PC-9 (cell line): ENCODE results near the gene ZSWIM1. TPM values are rescaled to one million over a fixed set of nuclear protein-coding genes. Genes with fewer than 3 reads are reported as not detected.

Experiments
- BruUV-seq: library from RNA; stranded (reverse); fragments of 400-500 nt; replicated peaks from 2 replicates; lab custom pipeline; 2021; lab: Mats Ljungman, UMichigan
- CTCF ChIA-PET: fragments of 300-600 bp; sonication (Branson Sonifier 250); formaldehyde crosslinking; loops from one replicate; lab custom pipeline; 2022; ENCODE audit warnings: antibody characterized with exemption; lab: Charles Lee
- POLR2A ChIA-PET: fragments of 300-600 bp; sonication (Branson Sonifier 250); formaldehyde crosslinking; loops from one replicate; lab custom pipeline; 2022; ENCODE audit warnings: antibody characterized with exemption; ENCODE audit not compliant: unreplicated experiment; lab: Charles Lee
- DNase-seq, 2 experiments: peaks; one replicate each; pipeline versions ENCODE4 v3.0.0 to v3.0.0-alpha.2; 2015 to 2022; ENCODE audit warnings: mixed read lengths in 1 of 2
- H2AFZ ChIP-seq: fragments of 200-600 bp; sonication (generic); 2 replicates; pipeline ENCODE4 v1.8.1; 2017; ENCODE audit warnings: antibody characterized with exemption
- H3F3A ChIP-seq: fragments of 200-600 bp; sonication (generic); 2 replicates; pipeline ENCODE4 v1.8.1; 2017; ENCODE audit warnings: antibody characterized with exemption, mild to moderate bottlenecking, low read depth; ENCODE audit not compliant: insufficient read depth
- H3K27ac ChIP-seq: fragments of 200-600 bp; sonication (generic); 2 replicates; pipeline ENCODE4 v1.6.1; 2016; ENCODE audit warnings: mixed run types
- H3K27me3 ChIP-seq: fragments of 200-600 bp; sonication (generic); 2 replicates; pipeline ENCODE4 v1.6.1; 2016; ENCODE audit warnings: low read depth, mixed run types; ENCODE audit not compliant: insufficient read depth
- H3K36me3 ChIP-seq: fragments of 200-600 bp; sonication (generic); 2 replicates; pipeline ENCODE4 v1.6.1; 2016; ENCODE audit warnings: low read depth, mixed run types
- H3K4me1 ChIP-seq: fragments of 200-600 bp; sonication (generic); replicated peaks from 2 replicates; pipeline ENCODE4 v1.6.1; 2016; ENCODE audit warnings: mixed run types; ENCODE audit not compliant: insufficient read depth
- H3K4me2 ChIP-seq: fragments of 200-600 bp; sonication (generic); 2 replicates; pipeline ENCODE4 v1.6.1; 2017; ENCODE audit warnings: mixed run types
- H3K4me3 ChIP-seq: fragments of 200-600 bp; sonication (generic); 2 replicates; pipeline ENCODE4 v1.6.1; 2016; ENCODE audit warnings: mixed run types
- H3K79me2 ChIP-seq: fragments of 200-600 bp; sonication (generic); 2 replicates; pipeline ENCODE4 v1.6.1; 2017; ENCODE audit warnings: low read depth, mixed run types
- H3K9me2 ChIP-seq: fragments of 200-600 bp; sonication (generic); 2 replicates; pipeline ENCODE4 v1.8.1; 2017; ENCODE audit warnings: mild to moderate bottlenecking; ENCODE audit not compliant: insufficient read depth
- H3K9me3 ChIP-seq: fragments of 200-600 bp; sonication (generic); 2 replicates; pipeline ENCODE4 v1.8.1; 2016; ENCODE audit warnings: low read depth; ENCODE audit not compliant: insufficient read depth
- H4K20me1 ChIP-seq: fragments of 200-600 bp; sonication (generic); 2 replicates; pipeline ENCODE4 v1.8.1; 2017; ENCODE audit not compliant: insufficient read depth
- EZH2 ChIP-seq: fragments of 200-600 bp; sonication (generic); IDR thresholded peaks from 2 replicates; pipeline ENCODE4 v1.8.0; 2017; ENCODE audit warnings: antibody characterized with exemption, low read depth
- intact Hi-C: fragments of 100-400 bp; cut with micrococcal nuclease; formaldehyde crosslinking; loops from one replicate; pipeline ENCODE4 v1.10.0; 2022; ENCODE audit not compliant: unreplicated experiment
- total RNA-seq: library from RNA; stranded (reverse); gene quantifications from 2 replicates; pipeline ENCODE4 v1.2.3, GENCODE V29; 2021
- TF ChIP-seq, protein P1 (sequence below): fragments of 200-600 bp; sonication (generic); conservative IDR thresholded peaks from 2 replicates; pipeline ENCODE4 v1.6.1; 2017; ENCODE audit warnings: mixed run types, antibody characterized with exemption, mild to moderate bottlenecking, moderate library complexity

The ZSWIM1 gene
- total RNA-seq, 1 experiment from 2014 or later = 13.2 TPM

DNA sequence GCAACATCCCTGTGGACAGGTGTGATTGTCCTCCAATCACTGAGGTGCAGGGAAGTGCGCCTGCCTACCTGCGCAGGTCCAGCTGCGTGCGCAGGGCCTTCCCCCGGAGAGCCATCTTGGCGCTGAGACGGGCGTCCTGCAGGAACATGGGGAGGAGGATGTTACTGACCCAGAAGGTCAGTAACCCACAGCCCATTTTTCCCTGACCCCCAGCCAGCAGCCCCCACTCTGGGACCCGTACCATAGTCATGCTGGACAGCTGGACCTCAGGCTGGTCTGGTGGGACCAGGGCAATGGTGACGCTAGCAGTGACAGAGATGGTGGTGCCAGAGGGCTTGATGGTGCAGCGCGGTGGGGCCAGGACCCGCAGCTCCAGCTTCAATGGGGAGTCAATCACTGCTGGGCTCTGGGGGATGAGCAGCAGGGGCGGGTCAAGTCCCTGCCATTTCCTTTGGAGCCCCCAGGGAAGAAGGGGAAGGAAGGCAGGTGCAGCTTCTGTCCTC is 21.2 kb downstream of the ZSWIM1 start:
- TF ChIP-seq, protein P1, sequence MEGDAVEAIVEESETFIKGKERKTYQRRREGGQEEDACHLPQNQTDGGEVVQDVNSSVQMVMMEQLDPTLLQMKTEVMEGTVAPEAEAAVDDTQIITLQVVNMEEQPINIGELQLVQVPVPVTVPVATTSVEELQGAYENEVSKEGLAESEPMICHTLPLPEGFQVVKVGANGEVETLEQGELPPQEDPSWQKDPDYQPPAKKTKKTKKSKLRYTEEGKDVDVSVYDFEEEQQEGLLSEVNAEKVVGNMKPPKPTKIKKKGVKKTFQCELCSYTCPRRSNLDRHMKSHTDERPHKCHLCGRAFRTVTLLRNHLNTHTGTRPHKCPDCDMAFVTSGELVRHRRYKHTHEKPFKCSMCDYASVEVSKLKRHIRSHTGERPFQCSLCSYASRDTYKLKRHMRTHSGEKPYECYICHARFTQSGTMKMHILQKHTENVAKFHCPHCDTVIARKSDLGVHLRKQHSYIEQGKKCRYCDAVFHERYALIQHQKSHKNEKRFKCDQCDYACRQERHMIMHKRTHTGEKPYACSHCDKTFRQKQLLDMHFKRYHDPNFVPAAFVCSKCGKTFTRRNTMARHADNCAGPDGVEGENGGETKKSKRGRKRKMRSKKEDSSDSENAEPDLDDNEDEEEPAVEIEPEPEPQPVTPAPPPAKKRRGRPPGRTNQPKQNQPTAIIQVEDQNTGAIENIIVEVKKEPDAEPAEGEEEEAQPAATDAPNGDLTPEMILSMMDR = no peak
- no peak for TF ChIP-seq EZH2
- no TSS peak for BruUV-seq
- ChIA-PET CTCF (no interaction called here), POLR2A (no interaction called here)
- no peak overlapping the region for H2AFZ ChIP-seq
- intact Hi-C loops = no loop called here
- H3K9me2 ChIP-seq = no peaks in the 10 kb centered on the region
- no peaks in the 10 kb centered on the region for H3K9me3 ChIP-seq
- H3K79me2 ChIP-seq = no peaks in the 10 kb centered on the region
- H3K36me3 ChIP-seq = peaks cover 17% of the 10 kb centered on the region
- H3K27ac ChIP-seq = no peak overlapping the region
- H3K27me3 ChIP-seq = no peaks in the 10 kb centered on the region
- H3F3A ChIP-seq = peaks cover 48% of the 10 kb centered on the region
- no peak for DNase-seq
- peaks cover 9% of the 10 kb centered on the region for H4K20me1 ChIP-seq
- H3K4me2 ChIP-seq = no peak overlapping the region
- peaks cover 18% of the 10 kb centered on the region for H3K4me1 ChIP-seq
- H3K4me3 ChIP-seq = no peak overlapping the region

- TF ChIP-seq EZH2 = no peak
- TF ChIP-seq, protein P1 = no peak
- no peaks in the 10 kb centered on the region for H3K9me3 ChIP-seq
- peak overlapping the region; percentile 49 for H3K4me2 ChIP-seq
- H3K79me2 ChIP-seq = peaks cover 6% of the 10 kb centered on the region; the same call in 1 of the 2 replicates
- peaks cover 19% of the 10 kb centered on the region for H3K36me3 ChIP-seq
- BruUV-seq = no TSS peak
- DNase-seq = no peak
- H3K4me1 ChIP-seq = peaks cover 18% of the 10 kb centered on the region
- ChIA-PET POLR2A (interaction anchor here (0.5 to 0.7 kb wide), 7 partner anchors 21 to 945 kb away, joined by 3 to 11 read pairs (median 3); no protein-coding TSS in a partner anchor), CTCF (interaction anchor here (0.7 kb wide), 1 partner anchor 14 kb away, joined by 3 read pairs; the partner anchor contains the start of genes CTSA and NEURL2)
- H3K27me3 ChIP-seq = no peaks in the 10 kb centered on the region
- no peaks in the 10 kb centered on the region for H3K9me2 ChIP-seq
- peaks cover 47% of the 10 kb centered on the region for H3F3A ChIP-seq
- no peak overlapping the region for H2AFZ ChIP-seq
- peaks cover 9% of the 10 kb centered on the region for H4K20me1 ChIP-seq
- intact Hi-C loops = no loop called here
- peak overlapping the region; percentile 65 for H3K27ac ChIP-seq
- H3K4me3 ChIP-seq = no peak overlapping the region
Observed at GRCh38 chr20:45904583-45905504, 23.8 kb downstream of the ZSWIM1 start.

DNA sequence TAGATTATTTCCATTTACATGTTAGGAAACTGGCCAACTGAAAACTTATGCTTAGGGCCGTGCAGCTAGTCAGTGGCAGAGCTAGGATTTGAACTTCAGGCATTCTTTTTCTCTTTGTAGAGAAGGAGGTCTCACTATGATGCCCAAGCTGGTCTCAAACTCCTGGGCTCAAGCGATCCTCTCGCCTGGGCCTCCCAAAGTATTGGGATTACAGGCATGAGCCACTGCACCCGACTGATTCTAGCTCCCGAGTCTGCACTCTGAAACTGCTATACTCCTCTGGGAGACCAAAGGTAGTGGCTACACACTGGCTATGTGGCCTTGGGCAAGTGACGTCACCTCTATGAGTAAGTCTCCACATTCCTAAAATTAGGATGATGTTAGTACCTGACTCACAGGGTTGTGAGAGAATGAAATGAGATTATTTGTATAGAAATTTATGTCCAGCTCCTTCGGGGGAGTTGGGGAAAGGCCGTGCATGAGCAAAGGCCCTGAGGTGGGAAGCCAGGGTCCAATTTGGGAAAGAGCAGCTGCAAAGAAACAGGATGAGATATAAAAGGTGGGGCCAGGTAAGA is 24.6 kb downstream of the ZSWIM1 start:
- DNase-seq = peak; percentile 66 to 95
- Histone ChIP-seq H3K36me3 (peaks cover 17% of the 10 kb centered on the region), H3K4me2 (peak overlapping the region; percentile 49), H3K27me3 (no peaks in the 10 kb centered on the region), H3K4me3 (no peak overlapping the region), H3F3A (peaks cover 47% of the 10 kb centered on the region), H3K4me1 (peaks cover 18% of the 10 kb centered on the region), H4K20me1 (peaks cover 9% of the 10 kb centered on the region), H3K27ac (peak overlapping the region; percentile 65), H3K9me2 (no peaks in the 10 kb centered on the region), H3K9me3 (no peaks in the 10 kb centered on the region), H2AFZ (no peak overlapping the region), H3K79me2 (peaks cover 6% of the 10 kb centered on the region; the same call in 1 of the 2 replicates)
- BruUV-seq = no TSS peak
- ChIA-PET CTCF (no interaction called here), POLR2A (interaction anchor here (0.5 to 0.7 kb wide), 10 partner anchors 21 to 946 kb away, joined by 3 to 11 read pairs (median 3); partner anchors contain the start of gene ZSWIM1)
- intact Hi-C loops = no loop called here
- no peak for TF ChIP-seq EZH2
- TF ChIP-seq, protein P1 = no peak
